Common myeloid progenitor, CD34-positive (primary cell): Measurements from ENCODE around the gene ARSG.

Experiments used
- CTCF ChIA-PET: fragments of 350-600 bp; sonication (Branson Sonifier 250); formaldehyde crosslinking; loops from one replicate; lab custom pipeline; 2021; ENCODE audit warnings: antibody characterized with exemption; lab: Charles Lee
- POLR2A ChIA-PET: fragments of 350-600 bp; sonication (Branson Sonifier 250); formaldehyde crosslinking; loops from one replicate; lab custom pipeline; 2021; ENCODE audit warnings: antibody characterized with exemption; lab: Charles Lee
- DNase-seq, 3 donors: peaks; one replicate each; pipeline versions ENCODE4 v3.0.0 to v3.0.0-alpha.2; 2013
- H3K27ac ChIP-seq, 2 experiments: 1 replicate in 1 of 2; 2 replicates in 1 of 2; pipeline ENCODE4 v1.7.0; 2013; ENCODE audit warnings: inconsistent platforms in 2 of 2, low read length in 2 of 2, mild to moderate bottlenecking in 2 of 2, low read depth in 1 of 2, moderate library complexity in 1 of 2; ENCODE audit not compliant: severe bottlenecking in 2 of 2, insufficient read depth in 1 of 2, poor library complexity in 1 of 2
- H3K27me3 ChIP-seq, 5 experiments: replicated peaks in 2 of 5; 1 replicate in 3 of 5; 2 replicates in 2 of 5; pipeline versions ENCODE4 v1.6.1 to v1.7.0; 2013; ENCODE audit warnings: low read length in 4 of 5, mild to moderate bottlenecking in 2 of 5, moderate library complexity in 2 of 5, inconsistent platforms in 1 of 5; ENCODE audit not compliant: insufficient read depth in 5 of 5, control insufficient read depth in 4 of 5
- H3K36me3 ChIP-seq, 4 experiments: 1 replicate in 2 of 4; 2 replicates in 2 of 4; pipeline versions ENCODE4 v1.6.1 to v1.7.0; 2013; ENCODE audit warnings: low read length in 3 of 4, control low read depth in 1 of 4, mild to moderate bottlenecking in 1 of 4; ENCODE audit not compliant: control insufficient read depth in 4 of 4, insufficient read depth in 4 of 4
- H3K4me1 ChIP-seq, 4 experiments: 1 replicate in 3 of 4; 2 replicates in 1 of 4; pipeline versions ENCODE4 v1.6.1 to v1.7.1; 2013; ENCODE audit warnings: low read length in 3 of 4, mild to moderate bottlenecking in 3 of 4, control low read depth in 1 of 4, inconsistent platforms in 1 of 4, moderate library complexity in 1 of 4; ENCODE audit not compliant: control insufficient read depth in 4 of 4, insufficient read depth in 4 of 4; ENCODE audit errors: control extremely low read depth in 1 of 4
- H3K4me3 ChIP-seq, 7 experiments: 1 replicate in 4 of 7; 2 replicates in 3 of 7; pipeline versions ENCODE4 v1.5.1 to v1.7.0; 2013; ENCODE audit warnings: mild to moderate bottlenecking in 7 of 7, low read length in 6 of 7, moderate library complexity in 6 of 7, inconsistent platforms in 2 of 7, low read depth in 2 of 7, control low read depth in 1 of 7; ENCODE audit not compliant: insufficient read depth in 4 of 7, control insufficient read depth in 1 of 7; ENCODE audit errors: extremely low read depth in 1 of 7
- H3K9me3 ChIP-seq, 5 experiments: 1 replicate in 4 of 5; 2 replicates in 1 of 5; pipeline versions ENCODE4 v1.6.1 to v1.7.1; 2013; ENCODE audit warnings: low read length in 4 of 5, mild to moderate bottlenecking in 2 of 5, inconsistent platforms in 1 of 5, low read depth in 1 of 5, moderate library complexity in 1 of 5; ENCODE audit not compliant: control insufficient read depth in 4 of 5, insufficient read depth in 2 of 5; ENCODE audit errors: control extremely low read depth in 1 of 5
- WGBS: methylation state at CpG from one replicate; pipeline ENCODE4 v1.1.5; 2013; ENCODE audit not compliant: insufficient coverage; 5-methylcytosine and 5-hydroxymethylcytosine counted together

ARSG gene

DNA sequence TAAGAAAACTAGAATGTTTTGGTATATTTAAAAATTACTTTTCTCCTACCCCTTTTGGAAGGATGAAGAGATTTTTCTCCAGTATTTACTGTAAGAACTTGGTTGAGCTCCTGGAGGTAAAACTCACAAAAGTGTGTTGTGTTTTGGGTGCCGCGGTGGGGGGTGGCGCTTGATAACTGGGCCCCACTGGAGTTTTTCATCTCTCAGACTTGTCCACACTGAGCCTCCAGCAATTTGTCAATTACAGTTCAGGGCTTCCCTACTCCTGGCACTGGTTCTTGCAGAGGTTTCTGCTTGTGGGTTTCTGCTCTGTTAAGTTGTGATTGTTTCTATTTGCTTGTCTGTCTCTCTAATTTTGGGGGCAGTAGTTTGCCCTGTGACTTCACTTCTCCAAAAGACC lies 126.0 kb downstream of the ARSG start:
- H3K36me3 ChIP-seq: no peaks in the 10 kb centered on the region
- no peak overlapping the region for H3K4me3 ChIP-seq
- H3K9me3 ChIP-seq: peaks cover 0 to 5% (median 0%) of the 10 kb centered on the region in 5 experiments
- H3K4me1 ChIP-seq: peaks cover 0 to 3% (median 0%) of the 10 kb centered on the region in 4 experiments
- ChIA-PET CTCF (interaction anchor here (0.6 to 4.6 kb wide), 4 partner anchors 11 to 814 kb away, joined by 3 to 13 read pairs (median 5); no protein-coding TSS in a partner anchor), POLR2A (no interaction called here)
- no peak overlapping the region for H3K27ac ChIP-seq
- H3K27me3 ChIP-seq: no peaks in the 10 kb centered on the region
- DNase-seq: no peak
- no CpG with 5 or more reads among the region's 3 CpGs for WGBS

GRCh38 chr17:68418876-68419275 lies 127.6 kb downstream of the ARSG start:
- no peaks in the 10 kb centered on the region for H3K27me3 ChIP-seq
- 100% methylated on average over 2 of the region's 4 CpGs for WGBS
- peaks cover 0 to 3% (median 0%) of the 10 kb centered on the region in 4 experiments for H3K4me1 ChIP-seq
- H3K36me3 ChIP-seq: no peaks in the 10 kb centered on the region
- ChIA-PET CTCF (interaction anchor here (0.7 to 1.3 kb wide), 3 partner anchors 10 to 127 kb away, joined by 3 to 7 read pairs (median 3); no protein-coding TSS in a partner anchor), POLR2A (no interaction called here)
- no peak for DNase-seq
- no peak overlapping the region for H3K27ac ChIP-seq
- H3K4me3 ChIP-seq: no peak overlapping the region
- H3K9me3 ChIP-seq: peaks cover 0 to 5% (median 0%) of the 10 kb centered on the region in 5 experiments

DNA sequence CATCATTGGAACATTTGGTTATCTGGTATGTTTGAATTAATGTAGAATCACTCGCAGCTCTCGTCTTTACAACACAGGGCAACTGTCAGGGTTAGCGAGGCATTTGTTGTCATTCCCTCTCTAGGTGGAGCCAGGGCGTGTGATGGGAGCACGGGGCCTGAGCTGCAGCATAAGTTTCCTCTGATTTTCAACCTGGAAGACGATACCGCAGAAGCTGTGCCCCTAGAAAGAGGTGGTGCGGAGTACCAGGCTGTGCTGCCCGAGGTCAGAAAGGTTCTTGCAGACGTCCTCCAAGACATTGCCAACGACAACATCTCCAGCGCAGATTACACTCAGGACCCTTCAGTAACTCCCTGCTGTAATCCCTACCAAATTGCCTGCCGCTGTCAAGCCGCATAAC lies 128.8 kb downstream of the ARSG start:
- no peak for DNase-seq
- POLR2A ChIA-PET: no interaction called here
- Histone ChIP-seq H3K4me1 (no peaks in the 10 kb centered on the region), H3K9me3 (peaks cover 0 to 5% (median 0%) of the 10 kb centered on the region in 5 experiments), H3K27me3 (no peaks in the 10 kb centered on the region), H3K36me3 (no peaks in the 10 kb centered on the region), H3K4me3 (no peak overlapping the region), H3K27ac (no peak overlapping the region)
- CTCF ChIA-PET: interaction anchor here (0.9 kb wide), 1 partner anchor 11 kb away, joined by 3 read pairs; no protein-coding TSS in a partner anchor
- WGBS: 98% methylated on average over 14 of the region's 14 CpGs

- WGBS: no CpG with 5 or more reads among the region's 9 CpGs
- no peaks in the 10 kb centered on the region for H3K36me3 ChIP-seq
- CTCF ChIA-PET: no interaction called here
- POLR2A ChIA-PET: no interaction called here
- no peaks in the 10 kb centered on the region for H3K4me1 ChIP-seq
- H3K27me3 ChIP-seq: no peaks in the 10 kb centered on the region
- no peak overlapping the region for H3K27ac ChIP-seq
- H3K4me3 ChIP-seq: no peak overlapping the region
- DNase-seq: no peak
- H3K9me3 ChIP-seq: no peaks in the 10 kb centered on the region
Observed at GRCh38 chr17:68421486-68421885, 130.2 kb downstream of the ARSG start.

GRCh38 chr17:68422821-68423220 lies 131.5 kb downstream of the ARSG start:
- Histone ChIP-seq H3K9me3 (no peaks in the 10 kb centered on the region), H3K27ac (no peak overlapping the region), H3K4me3 (no peak overlapping the region), H3K36me3 (no peaks in the 10 kb centered on the region), H3K4me1 (no peaks in the 10 kb centered on the region), H3K27me3 (no peaks in the 10 kb centered on the region)
- ChIA-PET CTCF (no interaction called here), POLR2A (interaction anchor here (0.6 kb wide), 1 partner anchor 250 kb away, joined by 3 read pairs; no protein-coding TSS in a partner anchor)
- no peak for DNase-seq
- WGBS: 100% methylated on average over 7 of the region's 8 CpGs

DNA sequence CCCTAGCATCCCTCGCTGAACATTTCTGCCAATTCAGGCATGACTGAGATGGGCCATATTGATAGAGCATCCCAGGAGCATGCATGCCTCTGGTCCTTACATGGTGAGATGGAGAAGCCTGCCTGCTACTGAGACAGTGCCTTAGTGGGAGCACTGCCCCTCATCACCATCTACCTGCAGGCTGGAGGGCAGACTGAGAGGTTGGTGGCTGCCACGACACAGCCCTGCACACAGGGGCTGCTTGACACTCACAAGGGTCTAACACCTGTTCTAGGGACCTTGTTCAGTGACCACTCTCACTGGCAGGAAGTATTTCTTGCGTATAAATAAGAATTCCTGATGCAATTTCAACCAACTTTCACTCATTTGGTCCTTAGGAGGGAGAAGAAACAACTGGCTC lies 132.0 kb downstream of the ARSG start:
- no peaks in the 10 kb centered on the region for H3K27me3 ChIP-seq
- ChIA-PET CTCF (no interaction called here), POLR2A (interaction anchor here (0.6 kb wide), 1 partner anchor 250 kb away, joined by 3 read pairs; no protein-coding TSS in a partner anchor)
- no peak overlapping the region for H3K4me3 ChIP-seq
- no peaks in the 10 kb centered on the region for H3K4me1 ChIP-seq
- no peak for DNase-seq
- no peak overlapping the region for H3K27ac ChIP-seq
- no peaks in the 10 kb centered on the region for H3K9me3 ChIP-seq
- H3K36me3 ChIP-seq: no peaks in the 10 kb centered on the region
- WGBS: 95% methylated on average over 3 of the region's 3 CpGs

GRCh38 chr17:68424203-68424602 lies 132.9 kb downstream of the ARSG start:
- POLR2A ChIA-PET: no interaction called here
- H3K27me3 ChIP-seq: no peaks in the 10 kb centered on the region
- CTCF ChIA-PET: interaction anchor here (1.1 kb wide), 1 partner anchor 146 kb away, joined by 3 read pairs; no protein-coding TSS in a partner anchor
- DNase-seq: no peak
- WGBS: 96% methylated on average over 11 of the region's 12 CpGs
- H3K36me3 ChIP-seq: no peaks in the 10 kb centered on the region
- no peaks in the 10 kb centered on the region for H3K4me1 ChIP-seq
- no peak overlapping the region for H3K4me3 ChIP-seq
- H3K9me3 ChIP-seq: no peaks in the 10 kb centered on the region
- H3K27ac ChIP-seq: no peak overlapping the region
